Esophagus muscularis mucosa (tissue), 4 donors: ENCODE data around the gene FLYWCH2. TPM values are rescaled to one million over a fixed set of nuclear protein-coding genes. Genes with fewer than 3 reads are reported as not detected.

Experiments used
- DNase-seq: peaks from one replicate; pipeline ENCODE4 v3.0.0-alpha.2; 2017; ENCODE audit errors: extremely low spot score
- H3K27ac ChIP-seq, 4 donors: fragments of 200-600 bp; sonication (generic); replicated peaks in 1 of 4; 1 replicate in 3 of 4; 2 replicates in 1 of 4; pipeline ENCODE4 v1.5.1; 2016 to 2019; ENCODE audit warnings: mild to moderate bottlenecking in 1 of 4
- H3K27me3 ChIP-seq, 4 donors: fragments of 200-600 bp; sonication (generic); one replicate each; pipeline versions ENCODE4 v1.5.1 to v1.6.0; 2016 to 2019
- H3K36me3 ChIP-seq, 4 donors: fragments of 200-600 bp; sonication (generic); one replicate each; pipeline ENCODE4 v1.5.1; 2016 to 2019
- H3K4me1 ChIP-seq, 4 donors: fragments of 200-600 bp; sonication (generic); one replicate each; pipeline ENCODE4 v1.5.1; 2016 to 2019
- H3K4me3 ChIP-seq, 4 donors: fragments of 200-600 bp; sonication (generic); 1 replicate in 2 of 4; 2 replicates in 2 of 4; pipeline ENCODE4 v1.5.1; 2016 to 2019; ENCODE audit warnings: mild to moderate bottlenecking in 4 of 4, moderate library complexity in 1 of 4
- H3K9me3 ChIP-seq, 4 donors: fragments of 200-600 bp; sonication (generic); 1 replicate in 3 of 4; 2 replicates in 1 of 4; pipeline ENCODE4 v1.5.1; 2016 to 2019
- CTCF ChIP-seq, 3 experiments: fragments of 200-600 bp in 2 of 3; fragments of 450-650 bp in 1 of 3; sonication (generic) in 2 of 3; IDR thresholded peaks; one replicate each; pipeline ENCODE4 v1.5.1; 2017 to 2019; ENCODE audit warnings: antibody characterized with exemption in 3 of 3, mild to moderate bottlenecking in 2 of 3, moderate library complexity in 1 of 3
- EP300 ChIP-seq: sonication (generic); formaldehyde crosslinking; IDR thresholded peaks from one replicate; pipeline ENCODE4 v1.6.1; 2017; ENCODE audit warnings: antibody characterized with exemption
- POLR2A ChIP-seq: fragments of 450-650 bp; IDR thresholded peaks from one replicate; pipeline ENCODE4 v1.6.1; 2017; ENCODE audit warnings: antibody characterized with exemption, moderate library complexity, mild to moderate bottlenecking, low read depth
- POLR2AphosphoS5 ChIP-seq, 2 donors: sonication (generic); formaldehyde crosslinking; IDR thresholded peaks; one replicate each; pipeline ENCODE4 v1.6.1; 2017; ENCODE audit warnings: antibody characterized with exemption in 2 of 2
- WGBS: methylation state at CpG from one replicate; pipeline ENCODE4 v1.1.5; 2018; 5-methylcytosine and 5-hydroxymethylcytosine counted together
- intact Hi-C: fragments of 100-400 bp; cut with DNase I; formaldehyde crosslinking; loops from one replicate; pipeline ENCODE4 v1.15.1; 2023
- total RNA-seq, 4 donors: library from RNA; depleted of rRNA; stranded (reverse); fragments of >200 nt; gene quantifications; one replicate each; pipeline versions ENCODE4 v1.1.0 to v1.2.1, GENCODE V29; 2016

FLYWCH2 gene
- 10 to 100 TPM; 41.9 to 47.2 (median 43.9) TPM for total RNA-seq

GRCh38 chr16:2882650-2883457, at the start of gene FLYWCH2:
TSS of gene FLYWCH2 (plus strand) at chr16:2883215. CDS start at chr16:2896450, 13,235 bp downstream.
- no peaks in the 10 kb centered on the region for H3K27me3 ChIP-seq
- H3K27ac ChIP-seq: peak within 1 kb of the TSS; percentile 94 to 99 (median 98)
- peak; percentile 100 for DNase-seq
- peaks cover 0 to 6% (median 0%) of the 10 kb centered on the region in 4 donors for H3K36me3 ChIP-seq
- intact Hi-C loops: no loop called here
- peaks cover 8 to 20% (median 17%) of the 10 kb centered on the region in 4 donors for H3K4me1 ChIP-seq
- TF ChIP-seq CTCF (IDR thresholded peaks at IDR 0.05) (peak; percentile 8 to 19 (median 18)), EP300 (no peak), POLR2AphosphoS5 (IDR thresholded peaks at IDR 0.05) (peak; percentile 79 to 96), POLR2A (peak; percentile 35)
- WGBS: 0% methylated on average over 17 of the region's 73 CpGs
- H3K9me3 ChIP-seq: no peaks in the 10 kb centered on the region
- H3K4me3 ChIP-seq: peak within 1 kb of the TSS; percentile 75 to 98 (median 92)

- Histone ChIP-seq H3K4me3 (no peak overlapping the region), H3K4me1 (peaks cover 0 to 11% (median 8%) of the 10 kb centered on the region in 4 donors), H3K9me3 (no peaks in the 10 kb centered on the region), H3K27me3 (peaks cover 0 to 71% (median 2%) of the 10 kb centered on the region in 4 donors), H3K27ac (no peak overlapping the region), H3K36me3 (no peaks in the 10 kb centered on the region)
- intact Hi-C loops: no loop called here
- no peak for DNase-seq
- WGBS: 67% methylated on average over 7 of the region's 7 CpGs
- TF ChIP-seq POLR2AphosphoS5 (IDR thresholded peaks at IDR 0.05) (no peak), POLR2A (no peak), CTCF (IDR thresholded peaks at IDR 0.05) (no peak)
Observed at GRCh38 chr16:2833776-2834175, 49.2 kb upstream of the FLYWCH2 start.

- intact Hi-C loops: no loop called here
- DNase-seq: no peak
- WGBS: 78% methylated on average over 3 of the region's 3 CpGs
- no peak overlapping the region for H3K4me3 ChIP-seq
- H3K9me3 ChIP-seq: no peaks in the 10 kb centered on the region
- peaks cover 0 to 71% (median 2%) of the 10 kb centered on the region in 4 donors for H3K27me3 ChIP-seq
- peaks cover 0 to 9% (median 7%) of the 10 kb centered on the region in 4 donors for H3K4me1 ChIP-seq
- TF ChIP-seq CTCF (IDR thresholded peaks at IDR 0.05): no peak
- no peak for TF ChIP-seq POLR2A
- no peak for TF ChIP-seq EP300
- no peak for TF ChIP-seq POLR2AphosphoS5 (IDR thresholded peaks at IDR 0.05)
- no peaks in the 10 kb centered on the region for H3K36me3 ChIP-seq
- H3K27ac ChIP-seq: no peak overlapping the region
Observed at GRCh38 chr16:2834968-2835367, 48.0 kb upstream of the FLYWCH2 start.

- Histone ChIP-seq H3K27ac (peak overlapping the region in 1 of 4 donors; percentile 48), H3K27me3 (peaks cover 0 to 71% (median 2%) of the 10 kb centered on the region in 4 donors), H3K36me3 (no peaks in the 10 kb centered on the region), H3K9me3 (no peaks in the 10 kb centered on the region), H3K4me3 (no peak overlapping the region), H3K4me1 (peaks cover 0 to 9% (median 5%) of the 10 kb centered on the region in 4 donors)
- no peak for DNase-seq
- TF ChIP-seq POLR2A: no peak
- TF ChIP-seq POLR2AphosphoS5 (IDR thresholded peaks at IDR 0.05): peak in 1 of 2 donors; percentile 20
- intact Hi-C loops: no loop called here
- 58% methylated on average over 21 of the region's 22 CpGs for WGBS
Observed at GRCh38 chr16:2835638-2836493, 47.1 kb upstream of the FLYWCH2 start.
